ENCODE results near the gene KRTAP4-4. TPM values are rescaled to one million over a fixed set of nuclear protein-coding genes. Genes with fewer than 3 reads are reported as not detected.

KRTAP4-4 gene
- total and polyA plus RNA-seq, 2 of the 13 experiments (the other 11 are each of a cell fraction or from before 2014, with no cell fraction given) = not detected

GRCh38 chr17:41171886-41172285, 11.3 kb upstream of the KRTAP4-4 start:
- Histone ChIP-seq H2AFZ (ENCODE audit: low read length) (no peak overlapping the region), H3K79me2 (ENCODE audit: insufficient read depth, low read length) (no peaks in the 10 kb centered on the region), H3K9me3 (ENCODE audit: low read length) (no peaks in the 10 kb centered on the region), H3K27ac (ENCODE audit: extremely low read length, insufficient read depth, low read length) (no peak overlapping the region), H3K9ac (ENCODE audit: insufficient read depth, low read depth, low read length) (no peak overlapping the region), H3K4me1 (ENCODE audit: insufficient read depth, low read length) (no peaks in the 10 kb centered on the region), H3K27me3 (ENCODE audit: control insufficient read depth in 1 of 2, insufficient read depth in 2 of 2, low read length in 2 of 2) (peaks cover 0 to 11% of the 10 kb centered on the region in 2 experiments; a peak in 3 of 5 replicates), H4K20me1 (ENCODE audit: insufficient read depth, low read length) (no peaks in the 10 kb centered on the region), H3K4me3 (replicated peaks in 1 of 3; ENCODE audit: insufficient read depth in 1 of 3, low read depth in 2 of 3, low read length in 3 of 3) (no peak overlapping the region), H3K36me3 (replicated peaks in 1 of 2; ENCODE audit: control insufficient read depth in 1 of 2, insufficient read depth in 2 of 2, low read length in 2 of 2) (no peaks in the 10 kb centered on the region), H3K4me2 (ENCODE audit: low read depth, low read length) (no peak overlapping the region)
- POLR2A ChIA-PET = no interaction called here
- TF ChIP-seq PPARG (CRISPR knock-in tag; conservative IDR thresholded peaks at IDR 0.05) = no peak
- TF ChIP-seq MAX (IDR thresholded peaks at IDR 0.05) = no peak
- no peak for TF ChIP-seq REPIN1 (CRISPR knock-in tag; IDR thresholded peaks at IDR 0.05; ENCODE audit: borderline replicate concordance, low read depth)
- no peak for TF ChIP-seq ZNF724P (CRISPR knock-in tag; IDR thresholded peaks at IDR 0.05; ENCODE audit: borderline replicate concordance)
- TF ChIP-seq SIX4 (CRISPR knock-in tag; IDR thresholded peaks at IDR 0.05) = no peak
- TF ChIP-seq NPAS2 (CRISPR knock-in tag; IDR thresholded peaks at IDR 0.05; ENCODE audit: borderline replicate concordance) = no peak
- TF ChIP-seq SETDB1 (CRISPR knock-in tag; IDR thresholded peaks at IDR 0.05; ENCODE audit: borderline replicate concordance) = no peak
- no peak for TF ChIP-seq PAXIP1 (CRISPR knock-in tag; conservative IDR thresholded peaks at IDR 0.05)
- no peak for TF ChIP-seq ARID4A (CRISPR knock-in tag; IDR thresholded peaks at IDR 0.05; ENCODE audit: borderline replicate concordance)
- TF ChIP-seq ZNF841 (CRISPR knock-in tag; IDR thresholded peaks at IDR 0.05; ENCODE audit: borderline replicate concordance) = no peak
- TF ChIP-seq ZSCAN30 (CRISPR knock-in tag; IDR thresholded peaks at IDR 0.05) = no peak
- no peak for TF ChIP-seq ZNF543 (CRISPR knock-in tag; IDR thresholded peaks at IDR 0.05)
- TF ChIP-seq POGK (CRISPR knock-in tag; conservative IDR thresholded peaks at IDR 0.05) = no peak
- TF ChIP-seq PITX1 (CRISPR knock-in tag; IDR thresholded peaks at IDR 0.05) = no peak
- TF ChIP-seq ZEB1 (IDR thresholded peaks at IDR 0.05; ENCODE audit: insufficient replicate concordance, low read depth) = no peak
- CTCF ChIA-PET (ENCODE audit: low intra/inter-chr PET ratio, low total read pairs) = no interaction called here
- no peak for FAIRE-seq
- 28% methylated on average over 2 of the region's 2 CpGs for WGBS (ENCODE audit: low lambda C conversion rate)
- no peak for DNase-seq (ENCODE audit: low spot score)
- in situ Hi-C loops (cut with HindIII; ENCODE audit: extremely low pct_ligation_motif_present, low pct_unique_long_range_greater_than_20kb) (no loop called here), intact Hi-C loops (cut with micrococcal nuclease; ENCODE audit: unreplicated experiment) (loop anchor here (10.0 kb wide), 1 partner anchor 267 kb away; no protein-coding TSS in a partner anchor)
- ATAC-seq = no peak
- BruUV-seq (replicated peaks) = no TSS peak

All from HepG2 (cell line).